Measurements from ENCODE around the gene TMEM220.

DNA sequence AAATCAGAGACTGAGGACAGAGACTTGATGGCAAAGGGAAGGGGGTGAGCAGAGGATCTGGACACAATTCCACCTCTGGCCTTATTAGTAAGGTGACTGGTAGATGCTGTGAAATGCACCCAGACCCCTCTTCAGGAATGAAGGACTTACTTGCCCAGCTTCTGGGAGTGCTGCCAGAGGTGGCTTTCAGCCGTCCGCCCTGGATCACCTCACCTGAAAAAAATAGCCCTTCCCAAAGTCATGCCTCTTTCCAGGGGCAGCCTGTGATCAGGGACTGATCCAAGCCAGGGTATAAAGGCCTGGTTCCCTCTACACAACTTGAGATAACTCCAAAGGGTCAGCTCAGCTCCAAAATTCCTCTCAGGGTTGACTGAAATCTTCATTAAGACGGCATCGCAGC, 20.4 kb upstream of the TMEM220 start:
- no peak for TF ChIP-seq ZC3H10 (CRISPR knock-in tag; IDR thresholded peaks at IDR 0.05)
- TF ChIP-seq, protein P1, sequence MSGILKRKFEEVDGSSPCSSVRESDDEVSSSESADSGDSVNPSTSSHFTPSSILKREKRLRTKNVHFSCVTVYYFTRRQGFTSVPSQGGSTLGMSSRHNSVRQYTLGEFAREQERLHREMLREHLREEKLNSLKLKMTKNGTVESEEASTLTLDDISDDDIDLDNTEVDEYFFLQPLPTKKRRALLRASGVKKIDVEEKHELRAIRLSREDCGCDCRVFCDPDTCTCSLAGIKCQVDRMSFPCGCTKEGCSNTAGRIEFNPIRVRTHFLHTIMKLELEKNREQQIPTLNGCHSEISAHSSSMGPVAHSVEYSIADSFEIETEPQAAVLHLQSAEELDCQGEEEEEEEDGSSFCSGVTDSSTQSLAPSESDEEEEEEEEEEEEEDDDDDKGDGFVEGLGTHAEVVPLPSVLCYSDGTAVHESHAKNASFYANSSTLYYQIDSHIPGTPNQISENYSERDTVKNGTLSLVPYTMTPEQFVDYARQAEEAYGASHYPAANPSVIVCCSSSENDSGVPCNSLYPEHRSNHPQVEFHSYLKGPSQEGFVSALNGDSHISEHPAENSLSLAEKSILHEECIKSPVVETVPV (CRISPR knock-in tag; IDR thresholded peaks at IDR 0.05): no peak

Data from SK-N-SH treated with all-trans-retinoic acid at 6 μM for 48 hours (cell line).